B cell (primary cell): ENCODE measurements around the gene EIF2S1. TPM values are rescaled to one million over a fixed set of nuclear protein-coding genes. Genes with fewer than 3 reads are reported as not detected.

Experiments used
- ATAC-seq: fragments of 200-7000 bp; cut with Tn5 transposase; one replicate; pipeline ENCODE4 v1.10.0; 2021; ENCODE audit warnings: low read depth, mild to moderate bottlenecking, moderate number of reproducible peaks, moderate library complexity
- CTCF ChIA-PET: fragments of 350-600 bp; sonication (Branson Sonifier 250); formaldehyde crosslinking; loops from one replicate; lab custom pipeline; 2021; ENCODE audit warnings: antibody characterized with exemption, inconsistent platforms; lab: Charles Lee
- POLR2A ChIA-PET: fragments of 350-600 bp; sonication (Branson Sonifier 250); formaldehyde crosslinking; loops from one replicate; lab custom pipeline; 2021; ENCODE audit warnings: antibody characterized with exemption; lab: Charles Lee
- DNase-seq: peaks from one replicate; pipeline ENCODE4 v3.0.0; 2013
- H2AFZ ChIP-seq: 2 replicates; pipeline ENCODE4 v1.6.1; 2012; ENCODE audit warnings: mild to moderate bottlenecking, low read depth, low read length; ENCODE audit not compliant: insufficient read depth, poor library complexity, severe bottlenecking
- H3K27ac ChIP-seq, 2 donors: 1 replicate in 1 of 2; 2 replicates in 1 of 2; pipeline ENCODE4 v1.5.1; 2012 to 2013; ENCODE audit warnings: low read length in 2 of 2, mild to moderate bottlenecking in 2 of 2, moderate library complexity in 1 of 2
- H3K27me3 ChIP-seq, 4 experiments: fragments of 200-600 bp in 1 of 4; sonication (generic) in 1 of 4; replicated peaks in 1 of 4; 1 replicate in 2 of 4; 2 replicates in 2 of 4; pipeline versions ENCODE4 v1.6.1 to v1.7.0; 2013 to 2016; ENCODE audit warnings: low read length in 3 of 4, mild to moderate bottlenecking in 2 of 4, mixed read lengths in 1 of 4, moderate library complexity in 1 of 4; ENCODE audit not compliant: insufficient read depth in 4 of 4, control insufficient read depth in 3 of 4; ENCODE audit errors: control extremely low read depth in 1 of 4
- H3K36me3 ChIP-seq, 2 experiments: replicated peaks in 1 of 2; 1 replicate in 1 of 2; 2 replicates in 1 of 2; pipeline versions ENCODE4 v1.6.1 to v1.7.1; 2013; ENCODE audit warnings: low read length in 1 of 2; ENCODE audit not compliant: insufficient read depth in 2 of 2, control insufficient read depth in 1 of 2; ENCODE audit errors: control extremely low read depth in 1 of 2, extremely low read depth in 1 of 2
- H3K4me1 ChIP-seq, 2 donors: fragments of 200-600 bp in 1 of 2; sonication (generic) in 1 of 2; 1 replicate in 1 of 2; 2 replicates in 1 of 2; pipeline versions ENCODE4 v1.5.1 to v1.6.1; 2013 to 2017; ENCODE audit warnings: low read length in 2 of 2; ENCODE audit not compliant: control insufficient read depth in 2 of 2, insufficient read depth in 2 of 2
- H3K4me2 ChIP-seq: replicated peaks from 2 replicates; pipeline ENCODE3; 2012; ENCODE audit warnings: mild to moderate bottlenecking, low read depth, low read length; ENCODE audit not compliant: poor library complexity, severe bottlenecking
- H3K4me3 ChIP-seq, 5 experiments: fragments of 200-600 bp in 1 of 5; sonication (generic) in 1 of 5; 1 replicate in 3 of 5; 2 replicates in 2 of 5; pipeline versions ENCODE4 v1.5.1 to v1.7.0; 2011 to 2016; ENCODE audit warnings: low read length in 4 of 5, mild to moderate bottlenecking in 4 of 5, low read depth in 2 of 5, control low read depth in 1 of 5, moderate library complexity in 1 of 5; ENCODE audit not compliant: insufficient read depth in 1 of 5; ENCODE audit errors: control extremely low read depth in 1 of 5, extremely low read depth in 1 of 5
- H3K79me2 ChIP-seq: fragments of 200-600 bp; sonication (generic); one replicate; pipeline ENCODE4 v1.6.0; 2016; ENCODE audit warnings: low read length; ENCODE audit not compliant: control insufficient read depth, insufficient read depth
- H3K9ac ChIP-seq: fragments of 200-600 bp; sonication (generic); 2 replicates; pipeline ENCODE4 v1.6.1; 2017; ENCODE audit warnings: mild to moderate bottlenecking, low read length, moderate library complexity
- H3K9me3 ChIP-seq, 3 donors: one replicate each; pipeline versions ENCODE4 v1.6.1 to v1.7.1; 2013; ENCODE audit warnings: low read length in 2 of 3; ENCODE audit not compliant: control insufficient read depth in 2 of 3, insufficient read depth in 1 of 3; ENCODE audit errors: control extremely low read depth in 1 of 3
- H4K20me1 ChIP-seq: 2 replicates; pipeline ENCODE4 v1.6.0; 2012; ENCODE audit warnings: mild to moderate bottlenecking, low read length; ENCODE audit not compliant: insufficient read depth, control insufficient read depth, poor library complexity, severe bottlenecking
- H3K27ac Mint-ChIP-seq: one replicate; pipeline ENCODE4 v1.8.0; 2021; ENCODE audit warnings: mixed read lengths
- H3K27me3 Mint-ChIP-seq: one replicate; pipeline ENCODE4 v1.8.0; 2021; ENCODE audit warnings: mixed read lengths
- H3K4me1 Mint-ChIP-seq: one replicate; pipeline ENCODE4 v1.8.0; 2021; ENCODE audit warnings: mixed read lengths
- H3K4me3 Mint-ChIP-seq: one replicate; pipeline ENCODE4 v1.8.0; 2021; ENCODE audit warnings: mixed read lengths
- H3K9me3 Mint-ChIP-seq: one replicate; pipeline ENCODE4 v1.8.0; 2022; ENCODE audit warnings: mixed read lengths; ENCODE audit not compliant: insufficient read depth
- CTCF ChIP-seq: fragments of 200-600 bp; IDR thresholded peaks from one replicate; pipeline ENCODE4 v1.8.0; 2022; ENCODE audit warnings: antibody characterized with exemption, mild to moderate bottlenecking
- EZH2 ChIP-seq: IDR thresholded peaks from 2 replicates; pipeline ENCODE4 v1.6.1; 2012; ENCODE audit warnings: borderline replicate concordance, low read depth, mild to moderate bottlenecking, moderate library complexity, low read length; ENCODE audit not compliant: insufficient read depth, poor library complexity, severe bottlenecking
- WGBS: methylation state at CpG from one replicate; pipeline ENCODE4 v1.1.5; 2013; ENCODE audit warnings: missing lambda C conversion rate; ENCODE audit not compliant: insufficient coverage; 5-methylcytosine and 5-hydroxymethylcytosine counted together
- intact Hi-C: fragments of 100-400 bp; cut with micrococcal nuclease; formaldehyde crosslinking; loops from one replicate; pipeline ENCODE4 v1.10.0; 2022
- polyA plus RNA-seq: library from polyadenylated mRNA; depleted of rRNA; stranded (reverse); fragments of >200 nt; gene quantifications from 2 replicates; pipeline ENCODE4 v1.2.3, GENCODE V29; 2012
- total RNA-seq, 2 donors: library from RNA; stranded (reverse); fragments of 120-200 nt in 1 of 2; gene quantifications; 1 replicate in 1 of 2; 2 replicates in 1 of 2; pipeline versions ENCODE4 v1.2.3 to v1.2.4, GENCODE V29; 2013 to 2022

Gene EIF2S1
- total and polyA plus RNA-seq, 2 donors (not counting 1 experiment from before 2014, with no cell fraction given), result 10.4 to 39.9 TPM

- DNase-seq, result no peak
- Histone ChIP-seq H3K9ac (no peak overlapping the region), H3K79me2 (no peaks in the 10 kb centered on the region), H3K4me3 (no peak overlapping the region), H3K4me2 (no peak overlapping the region), H3K36me3 (no peaks in the 10 kb centered on the region), H3K27me3 (no peaks in the 10 kb centered on the region), H3K27ac (no peak overlapping the region), H3K4me1 (peaks cover 7 to 9% of the 10 kb centered on the region in 2 donors), H2AFZ (no peak overlapping the region), H4K20me1 (no peaks in the 10 kb centered on the region), H3K9me3 (no peaks in the 10 kb centered on the region)
- H3K4me3 Mint-ChIP-seq, result no peak overlapping the region
- intact Hi-C loops, result no loop called here
- no peak for ATAC-seq
- H3K9me3 Mint-ChIP-seq, result no peaks in the 10 kb centered on the region
- TF ChIP-seq EZH2 (no peak), CTCF (no peak)
- H3K4me1 Mint-ChIP-seq, result peaks cover 14% of the 10 kb centered on the region
- H3K27me3 Mint-ChIP-seq, result peaks cover 5% of the 10 kb centered on the region
- CTCF ChIA-PET, result interaction anchor here (1.5 to 23.4 kb wide), 3 partner anchors 10 to 160 kb away, joined by 3 to 863 read pairs (median 32); no protein-coding TSS in a partner anchor
- POLR2A ChIA-PET, result no interaction called here
- no peak overlapping the region for H3K27ac Mint-ChIP-seq
- 100% methylated on average over 1 of the region's 3 CpGs for WGBS
Observed at GRCh38 chr14:67417633-67418032, 57.5 kb downstream of the EIF2S1 start.

- TF ChIP-seq CTCF, result no peak
- no peak for TF ChIP-seq EZH2
- H3K36me3 ChIP-seq, result no peaks in the 10 kb centered on the region
- no peak overlapping the region for H3K4me3 ChIP-seq
- peaks cover 7 to 9% of the 10 kb centered on the region in 2 donors for H3K4me1 ChIP-seq
- H3K27me3 ChIP-seq, result peaks cover 0 to 2% (median 0%) of the 10 kb centered on the region in 4 experiments
- CTCF ChIA-PET, result interaction anchor here (1.5 to 23.4 kb wide), 3 partner anchors 9 to 159 kb away, joined by 3 to 863 read pairs (median 32); no protein-coding TSS in a partner anchor
- Mint-ChIP-seq H3K27me3 (peaks cover 9% of the 10 kb centered on the region), H3K4me1 (peaks cover 14% of the 10 kb centered on the region), H3K27ac (no peak overlapping the region), H3K9me3 (no peaks in the 10 kb centered on the region), H3K4me3 (no peak overlapping the region)
- no peak overlapping the region for H3K4me2 ChIP-seq
- no peak overlapping the region for H3K9ac ChIP-seq
- WGBS, result 87% methylated on average over 9 of the region's 11 CpGs
- intact Hi-C loops, result no loop called here
- H3K27ac ChIP-seq, result no peak overlapping the region
- H3K79me2 ChIP-seq, result no peaks in the 10 kb centered on the region
- ATAC-seq, result no peak
- no peak for DNase-seq
- no peak overlapping the region for H2AFZ ChIP-seq
- H4K20me1 ChIP-seq, result no peaks in the 10 kb centered on the region
- POLR2A ChIA-PET, result no interaction called here
- H3K9me3 ChIP-seq, result no peaks in the 10 kb centered on the region
Observed at GRCh38 chr14:67418401-67419191, 58.5 kb downstream of the EIF2S1 start.
